HG02588 (cell line): ENCODE results near the gene ENTPD8.

ENCODE experiments used
- ATAC-seq: cut with Tn5 transposase; IDR thresholded peaks from one replicate; pipeline ENCODE4 v1.9.1; 2021; ENCODE audit warnings: mild to moderate bottlenecking, moderate library complexity; ENCODE audit not compliant: unreplicated experiment

ENTPD8 gene

DNA sequence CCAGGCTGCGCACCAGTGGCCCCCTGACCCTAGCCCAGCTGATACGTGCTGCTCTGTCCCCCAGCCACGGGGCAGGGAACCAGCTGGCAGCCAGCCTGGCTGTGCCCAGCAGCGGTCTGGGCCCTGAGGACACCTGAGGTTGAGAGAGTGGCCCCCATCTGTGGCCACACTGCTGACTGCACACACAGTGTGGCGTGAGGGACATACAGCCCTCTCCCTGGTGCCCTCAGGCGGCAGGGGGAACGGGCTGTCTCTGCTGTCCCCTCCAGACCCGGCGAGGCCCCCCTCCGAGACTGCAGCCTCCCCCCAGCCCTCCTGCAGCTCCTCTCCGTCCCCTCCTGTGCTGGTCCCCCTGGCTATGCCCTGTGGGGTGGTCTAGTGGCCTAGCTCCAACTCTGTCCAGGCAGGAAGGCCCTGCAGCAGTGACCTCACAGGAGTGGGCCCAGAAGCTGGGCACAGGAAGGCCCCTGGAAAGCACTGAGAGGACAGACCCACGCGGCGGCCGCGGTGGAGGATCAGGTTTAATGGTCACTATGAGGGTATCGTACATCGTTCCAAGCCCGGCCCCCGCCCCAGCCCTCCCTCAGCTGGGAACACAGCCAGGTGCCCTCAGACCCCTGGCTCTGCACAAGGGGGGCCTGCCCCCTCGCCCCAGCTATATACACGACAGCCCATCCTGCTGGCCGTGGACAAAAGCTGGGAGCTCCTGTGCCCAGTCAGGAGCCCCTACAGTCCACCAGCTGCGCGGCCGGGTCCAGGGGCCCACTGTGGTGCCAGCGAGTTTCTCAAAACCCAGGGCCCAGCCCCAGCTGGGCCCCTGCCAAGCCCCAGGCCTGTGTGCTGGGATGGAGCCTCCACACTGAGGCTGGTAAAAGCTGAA is 6.8 kb upstream of the ENTPD8 start:
- ATAC-seq, result no peak

DNA sequence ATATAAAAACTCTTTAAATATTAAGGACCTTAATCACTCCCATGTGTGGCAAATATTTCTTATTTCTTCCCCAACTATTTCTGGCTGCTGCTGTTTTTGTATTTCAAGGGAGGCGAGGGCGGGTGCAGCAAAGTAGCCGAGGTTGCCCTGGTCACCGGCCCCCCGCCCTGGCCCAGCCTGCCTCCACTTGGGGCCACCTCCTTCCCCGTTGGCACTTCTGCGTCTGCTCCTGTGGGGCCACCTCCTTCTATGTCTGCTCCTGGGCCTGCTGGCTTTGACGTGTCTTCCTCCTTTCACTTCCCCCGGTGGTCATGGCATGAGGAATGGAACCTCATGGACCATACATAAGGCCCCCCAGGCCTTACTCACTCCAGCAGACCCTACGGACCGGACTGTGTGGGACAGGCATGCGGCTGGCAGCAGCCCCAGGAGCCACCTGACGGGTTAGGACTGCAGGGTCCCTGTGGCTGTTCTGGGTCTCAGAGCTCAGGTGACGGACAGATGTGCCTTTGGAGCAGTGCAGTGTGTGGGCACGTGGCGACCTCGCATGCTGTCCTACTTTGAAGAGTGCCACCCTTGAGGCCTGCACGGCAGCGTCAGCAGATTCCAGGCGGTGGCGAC is 5.8 kb upstream of the ENTPD8 start:
- ATAC-seq, result no peak

DNA sequence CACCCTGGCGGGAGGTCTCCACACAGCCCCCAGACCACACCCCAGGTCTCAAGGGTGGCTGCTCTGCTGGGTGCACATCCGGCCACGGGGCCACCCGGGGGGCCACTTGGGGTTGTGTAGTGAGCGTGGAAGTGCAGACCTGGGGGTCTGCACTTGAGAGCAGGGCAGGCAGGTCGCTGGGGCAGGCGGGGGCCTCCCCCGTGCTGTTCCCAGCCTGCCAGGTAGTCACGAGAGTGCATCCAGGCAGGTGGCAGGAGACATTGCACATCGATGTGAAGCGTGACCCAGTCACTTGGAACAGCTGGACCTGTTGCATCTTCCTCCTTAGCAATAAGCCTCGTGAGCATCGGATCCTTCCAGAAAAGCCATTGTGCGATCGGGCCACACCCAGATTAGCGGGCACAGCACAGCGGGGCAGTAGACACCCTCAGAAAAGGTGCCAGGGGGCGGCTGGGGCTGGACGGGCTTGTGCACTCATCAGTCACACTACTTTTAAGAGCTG is 4.8 kb upstream of the ENTPD8 start:
- no peak for ATAC-seq

DNA sequence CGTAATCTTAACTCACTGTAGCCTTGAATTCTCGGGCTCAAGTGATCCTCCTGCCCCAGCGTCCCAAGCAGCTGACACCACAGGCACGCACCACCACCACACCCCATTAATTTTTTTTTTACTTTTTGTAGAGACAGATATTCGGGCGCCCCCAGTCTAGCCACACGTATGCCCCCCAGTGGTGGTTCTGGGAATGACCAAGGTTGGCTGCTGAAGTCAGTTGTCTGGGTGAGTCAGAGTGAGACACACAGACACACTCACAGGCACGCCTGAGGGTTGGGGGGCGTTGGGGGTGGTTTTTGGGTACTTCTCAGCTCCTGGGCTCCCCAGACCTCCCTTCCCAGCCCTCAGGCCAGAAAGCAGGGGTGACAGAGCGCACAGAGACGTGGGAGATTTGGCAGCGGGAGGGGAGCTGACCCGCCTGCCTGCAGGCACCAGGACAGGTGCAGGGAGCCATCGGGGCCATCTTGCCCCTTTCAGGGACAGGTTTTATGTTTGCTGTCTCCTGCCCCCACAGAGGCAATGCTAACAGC is 4.2 kb upstream of the ENTPD8 start:
- ATAC-seq, result no peak

DNA sequence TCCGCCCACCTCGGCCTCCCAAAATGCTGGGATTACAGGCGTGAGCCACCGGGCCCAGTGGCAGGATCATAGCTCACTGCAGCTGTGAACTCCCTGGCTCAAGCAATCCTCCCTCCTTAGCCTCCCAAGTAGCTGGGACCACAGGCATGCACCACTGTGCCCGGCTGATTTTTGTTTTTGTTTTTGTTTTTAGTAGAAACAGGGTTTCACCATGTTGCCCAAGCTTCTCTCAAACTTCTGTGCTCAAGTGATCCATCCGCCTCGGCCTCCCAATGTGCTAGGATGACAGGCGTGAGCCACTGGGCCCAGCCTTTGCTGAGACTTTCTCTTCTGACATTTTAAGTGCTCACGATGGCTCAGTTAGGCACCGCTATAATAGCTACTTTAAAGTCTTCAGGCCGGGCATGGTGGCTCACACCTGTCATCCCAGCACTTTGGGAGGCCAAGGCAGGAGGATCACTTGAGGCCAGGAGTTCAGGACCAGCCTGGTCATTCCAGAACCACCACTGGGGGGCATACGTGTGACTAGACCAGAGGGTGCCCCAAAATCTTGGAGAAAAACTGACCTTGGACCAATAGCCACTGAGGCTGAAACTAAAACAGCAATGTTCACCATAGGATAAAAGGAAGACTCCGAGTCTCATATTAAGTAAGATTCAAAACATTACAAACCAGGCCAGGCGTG is 3.1 kb upstream of the ENTPD8 start:
- ATAC-seq, result no peak

DNA sequence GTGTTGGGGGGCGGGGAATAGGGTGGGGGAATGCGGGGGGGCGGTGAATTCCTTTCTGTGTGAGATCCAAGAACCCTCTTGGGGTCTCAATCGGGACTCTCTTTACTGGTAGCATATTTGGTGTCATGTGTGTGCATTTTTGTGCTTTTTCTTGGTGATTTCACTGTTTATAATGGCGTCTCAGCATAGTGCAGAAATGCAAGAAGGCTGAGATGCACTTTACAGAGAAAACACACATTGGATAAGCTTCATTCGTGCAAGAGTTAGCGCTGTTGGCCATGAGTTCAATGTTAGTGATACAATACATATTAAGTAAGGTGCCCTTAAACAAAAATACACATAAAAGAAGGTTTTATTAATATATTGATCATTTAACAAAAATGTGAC is 771 bp upstream of the ENTPD8 start:
- ATAC-seq, result no peak

DNA sequence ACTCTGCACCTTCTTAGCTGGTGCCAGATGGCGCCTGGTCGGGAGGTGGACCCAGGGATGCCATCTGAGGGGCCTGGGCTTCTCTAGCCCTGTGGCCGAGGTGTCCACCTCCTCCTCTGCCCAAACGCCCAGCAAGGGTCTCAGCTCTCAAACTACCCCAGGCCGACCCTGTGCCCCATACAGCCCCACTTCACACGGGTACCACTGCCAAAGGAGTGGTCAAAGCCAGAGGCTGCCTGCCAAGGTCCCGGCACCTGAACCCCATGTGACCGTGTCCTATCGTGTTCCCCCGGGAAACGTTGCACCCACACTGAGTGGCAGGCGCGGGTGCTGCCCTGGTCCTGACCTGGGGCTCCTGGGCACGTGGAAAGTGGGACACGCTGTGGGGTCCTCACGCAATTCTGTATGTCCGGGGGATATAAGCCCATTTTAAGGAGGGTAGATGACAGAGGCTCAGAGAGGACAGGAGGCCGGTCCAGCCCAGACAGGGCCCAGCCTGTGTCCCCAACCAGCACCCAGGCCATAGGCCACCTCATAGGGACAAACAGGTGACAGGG is 1.9 kb downstream of the ENTPD8 start:
- ATAC-seq, result no peak

DNA sequence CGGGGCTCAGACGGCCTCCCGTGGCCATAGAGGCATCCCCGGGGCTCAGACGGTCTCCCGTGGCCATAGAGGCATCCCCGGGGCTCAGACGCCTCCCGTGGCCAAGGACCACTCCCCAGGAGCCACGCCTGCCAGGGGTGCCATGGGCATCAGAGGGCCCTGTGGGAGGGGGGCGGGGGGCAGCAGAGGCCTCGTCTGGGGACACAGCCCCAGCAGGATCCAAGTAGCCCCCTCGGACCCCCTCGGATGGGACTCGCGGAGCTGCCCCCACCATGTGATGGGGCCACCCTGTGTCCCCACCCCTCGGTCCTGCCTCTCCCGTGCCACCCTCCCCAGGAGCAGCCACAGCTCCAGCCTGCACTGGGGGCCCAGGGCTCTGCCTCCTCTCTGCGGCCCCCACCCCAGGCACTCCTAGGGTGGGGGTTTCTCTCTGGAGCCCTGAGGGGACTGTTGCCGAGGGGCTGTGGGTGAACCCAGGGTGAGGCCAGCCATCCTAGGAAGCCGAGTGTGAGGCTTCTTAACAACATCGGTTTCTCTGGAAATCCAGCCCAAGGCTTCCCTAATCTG is 2.5 kb downstream of the ENTPD8 start:
- ATAC-seq, result no peak

DNA sequence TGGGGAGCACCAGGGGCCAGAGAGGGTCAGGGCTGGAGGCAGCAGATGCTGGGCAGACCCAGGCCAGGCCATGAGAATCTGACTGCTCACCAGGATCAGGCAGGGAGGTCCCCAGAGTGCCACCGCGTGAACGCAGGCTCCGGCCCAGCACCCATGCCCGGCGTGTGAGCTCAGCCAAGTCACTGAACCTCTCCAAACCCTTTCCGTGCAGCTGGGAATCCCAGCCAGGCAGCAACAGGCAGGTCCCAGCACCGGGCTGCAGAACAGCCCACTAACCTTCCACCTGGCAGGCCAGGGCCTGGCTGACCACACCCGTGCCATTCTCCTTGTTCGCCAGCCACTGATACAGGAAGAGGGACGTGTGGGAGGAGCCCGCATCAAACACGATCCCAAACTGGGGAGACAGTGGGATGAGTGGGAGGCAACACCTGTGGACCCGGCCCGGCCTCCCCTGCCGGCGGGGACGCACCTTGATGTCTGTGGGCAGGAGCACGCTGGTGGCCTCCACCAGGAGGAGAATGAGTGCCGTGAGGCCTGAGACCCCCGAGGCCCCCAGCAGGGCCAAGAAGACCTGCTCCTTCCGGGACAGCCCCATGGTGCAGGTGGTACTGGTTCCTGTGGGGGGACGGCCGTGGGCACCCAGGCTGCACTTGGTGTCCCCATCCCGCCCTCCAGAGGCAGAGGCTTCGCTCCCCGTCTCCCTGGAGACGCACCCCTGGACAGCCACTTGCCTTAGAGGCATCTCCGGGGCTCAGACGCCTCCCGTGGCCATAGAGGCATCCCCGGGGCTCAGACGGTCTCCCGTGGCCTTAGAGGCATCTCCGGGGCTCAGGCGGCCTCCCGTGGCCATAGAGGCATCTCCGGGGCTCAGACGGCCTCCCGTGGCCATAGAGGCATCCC is 3.2 kb downstream of the ENTPD8 start:
- ATAC-seq, result no peak

DNA sequence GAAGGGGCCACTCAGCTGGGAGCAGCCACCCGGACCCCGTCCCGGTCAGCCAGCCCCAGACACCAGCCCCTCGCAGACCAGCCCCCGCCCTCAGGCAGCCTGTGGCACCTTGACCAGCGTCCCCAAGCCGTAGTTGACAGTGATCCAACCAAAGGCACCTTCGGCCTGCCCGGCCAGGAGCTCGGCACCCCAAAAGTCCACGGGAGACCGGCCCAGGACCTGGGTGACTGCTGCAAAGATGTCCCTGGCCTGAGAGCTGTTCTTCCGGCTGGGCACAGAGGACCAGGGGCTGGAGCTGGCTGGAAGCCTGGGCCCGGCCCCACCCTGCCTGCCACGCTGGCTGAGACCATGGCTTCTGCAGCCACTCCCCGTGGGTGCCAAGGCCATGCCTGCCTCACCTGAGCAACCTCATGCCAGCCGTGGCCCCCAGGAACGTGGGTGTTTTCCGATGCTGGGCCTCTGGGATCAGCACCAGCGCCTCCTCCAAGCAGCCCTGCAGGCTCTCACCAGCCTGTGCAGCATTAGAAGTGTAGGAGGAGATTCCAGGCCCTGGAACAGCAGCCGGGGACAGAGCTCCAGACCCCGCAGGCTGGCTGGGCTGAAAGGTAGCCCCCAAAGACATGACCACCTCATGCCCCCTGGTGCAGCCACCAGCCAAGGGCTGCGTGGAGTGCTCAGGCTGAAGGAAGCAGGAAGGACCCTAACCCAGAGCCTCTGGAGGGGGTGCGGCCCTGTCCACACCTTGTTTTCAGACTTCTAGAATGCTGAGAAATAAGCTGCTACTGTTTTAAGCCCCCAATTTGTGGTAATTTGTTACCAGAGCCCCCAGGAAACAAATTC is 4.2 kb downstream of the ENTPD8 start:
- no peak for ATAC-seq

DNA sequence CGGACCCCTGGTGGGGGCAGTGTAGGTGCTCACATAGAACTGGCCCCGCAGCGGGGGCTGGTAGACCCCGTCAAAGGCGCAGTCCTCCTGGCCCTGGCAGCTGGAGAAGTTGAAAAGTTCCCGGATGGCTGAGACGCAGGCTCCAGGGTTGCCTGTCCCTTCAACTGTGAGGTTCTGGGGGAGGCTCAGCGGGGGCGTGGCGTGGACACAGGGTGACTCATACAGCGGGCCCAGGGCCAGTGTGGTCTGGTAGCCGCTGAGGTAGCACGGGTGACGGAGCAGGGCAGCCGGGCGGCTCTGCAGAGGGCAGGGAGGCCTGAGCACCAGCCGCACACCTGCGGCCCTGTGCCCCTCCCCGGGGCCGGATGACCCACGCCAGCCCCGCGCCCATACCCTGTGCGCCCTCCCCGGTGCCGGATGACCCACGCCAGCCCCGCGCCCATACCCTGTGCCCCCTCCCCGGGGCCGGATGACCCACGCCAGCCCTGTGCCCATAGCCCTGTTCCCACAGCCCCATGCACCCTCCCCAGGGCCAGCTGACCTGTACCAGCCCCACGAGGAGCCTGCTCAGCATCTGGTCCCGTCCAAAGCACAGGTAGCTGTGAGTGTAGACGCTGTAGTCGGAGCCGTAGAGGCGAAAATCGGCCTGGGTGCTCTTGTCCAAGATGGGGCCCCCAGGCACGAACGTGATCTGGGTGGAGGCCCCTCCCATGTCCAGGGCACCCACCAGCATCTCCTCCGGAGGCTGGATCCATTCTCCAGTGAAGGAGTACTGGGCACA is 5.0 kb downstream of the ENTPD8 start:
- no peak for ATAC-seq

DNA sequence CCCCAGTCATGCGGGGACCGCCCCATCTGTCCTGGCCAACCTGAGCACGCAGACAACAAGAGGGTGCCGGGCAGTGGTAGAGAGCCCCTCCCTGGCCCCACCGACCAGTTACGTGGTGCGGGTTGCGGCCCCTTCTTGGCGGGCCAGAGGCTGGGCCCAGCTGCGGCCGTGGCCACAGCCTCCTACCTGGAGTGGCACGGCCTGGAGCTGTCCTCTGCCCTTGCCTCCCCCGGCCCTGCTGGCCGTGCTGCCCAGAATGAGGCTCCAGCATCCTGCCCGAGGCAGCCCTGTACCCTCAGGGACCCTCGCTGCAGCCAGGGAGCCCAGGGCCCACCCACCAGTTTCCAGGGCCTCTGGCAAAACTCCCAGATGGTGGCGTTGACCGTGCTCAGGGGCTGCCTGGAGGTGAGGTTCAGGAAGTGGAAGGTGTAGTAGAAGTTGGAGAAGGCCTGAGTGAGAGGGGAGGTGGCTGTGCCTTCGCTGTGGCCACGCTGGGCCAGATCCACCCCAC is 5.7 kb downstream of the ENTPD8 start:
- no peak for ATAC-seq

DNA sequence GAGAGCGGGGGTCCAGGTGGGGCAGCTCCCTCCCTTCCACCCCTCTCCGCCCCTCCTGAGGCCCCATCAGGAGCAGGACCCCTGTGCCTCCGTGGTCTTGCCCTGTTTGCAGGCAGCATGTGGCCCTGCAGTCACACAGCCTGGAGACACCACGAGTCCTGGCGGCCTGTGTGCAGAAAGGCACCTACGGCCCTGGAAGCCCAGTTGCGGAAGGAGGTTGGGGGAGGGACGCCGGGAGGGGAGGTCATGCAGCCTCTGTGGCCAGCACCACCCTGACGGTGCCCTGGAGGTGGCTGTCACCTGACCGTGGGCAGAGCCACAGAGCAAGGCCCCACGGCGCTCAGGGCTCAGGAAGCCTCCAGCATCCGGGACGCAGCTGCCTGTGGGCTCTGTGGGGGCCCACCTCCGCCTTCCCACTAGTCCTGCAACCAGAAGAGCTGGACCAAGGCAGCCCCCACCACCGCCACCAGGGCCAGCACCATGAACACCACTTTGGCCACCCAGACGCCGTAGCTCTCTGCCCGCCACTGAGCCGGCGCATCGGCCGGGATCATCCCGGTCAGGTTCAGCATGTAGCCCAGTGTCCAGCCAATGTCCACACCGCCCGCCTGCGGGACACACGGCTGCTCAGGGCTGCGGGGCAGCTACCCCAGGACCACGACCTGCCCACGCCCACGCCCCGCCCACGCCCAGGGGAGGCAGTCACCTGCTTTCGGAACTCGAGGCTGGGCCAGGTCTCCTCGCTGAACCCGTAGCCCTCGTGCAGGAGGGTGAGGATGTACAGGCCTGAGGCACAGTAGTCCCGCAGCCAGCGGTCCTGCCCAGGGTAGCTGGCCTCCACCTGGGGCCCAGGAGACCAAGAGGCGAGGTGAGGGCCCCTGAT is 6.4 kb downstream of the ENTPD8 start:
- no peak for ATAC-seq

DNA sequence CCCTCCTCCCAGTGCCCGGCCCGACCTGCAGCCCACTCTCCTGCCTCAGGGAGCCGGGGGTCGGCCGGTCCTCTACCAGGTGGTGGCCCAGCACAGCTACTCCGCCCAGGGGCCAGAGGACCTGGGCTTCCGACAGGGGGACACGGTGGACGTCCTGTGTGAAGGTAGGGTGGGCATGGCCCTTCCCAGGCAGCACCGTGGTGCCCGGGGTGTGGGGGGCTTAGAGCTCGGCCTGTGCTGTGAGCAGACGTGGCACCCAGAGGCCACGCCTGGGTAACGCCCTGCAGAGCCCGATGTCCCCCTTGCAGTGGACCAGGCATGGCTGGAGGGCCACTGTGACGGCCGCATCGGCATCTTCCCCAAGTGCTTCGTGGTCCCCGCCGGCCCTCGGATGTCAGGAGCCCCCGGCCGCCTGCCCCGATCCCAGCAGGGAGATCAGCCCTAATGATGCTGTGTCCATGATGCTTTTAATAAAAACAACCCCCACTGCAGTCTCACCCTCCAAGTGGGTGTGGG is 7.2 kb downstream of the ENTPD8 start:
- no peak for ATAC-seq

DNA sequence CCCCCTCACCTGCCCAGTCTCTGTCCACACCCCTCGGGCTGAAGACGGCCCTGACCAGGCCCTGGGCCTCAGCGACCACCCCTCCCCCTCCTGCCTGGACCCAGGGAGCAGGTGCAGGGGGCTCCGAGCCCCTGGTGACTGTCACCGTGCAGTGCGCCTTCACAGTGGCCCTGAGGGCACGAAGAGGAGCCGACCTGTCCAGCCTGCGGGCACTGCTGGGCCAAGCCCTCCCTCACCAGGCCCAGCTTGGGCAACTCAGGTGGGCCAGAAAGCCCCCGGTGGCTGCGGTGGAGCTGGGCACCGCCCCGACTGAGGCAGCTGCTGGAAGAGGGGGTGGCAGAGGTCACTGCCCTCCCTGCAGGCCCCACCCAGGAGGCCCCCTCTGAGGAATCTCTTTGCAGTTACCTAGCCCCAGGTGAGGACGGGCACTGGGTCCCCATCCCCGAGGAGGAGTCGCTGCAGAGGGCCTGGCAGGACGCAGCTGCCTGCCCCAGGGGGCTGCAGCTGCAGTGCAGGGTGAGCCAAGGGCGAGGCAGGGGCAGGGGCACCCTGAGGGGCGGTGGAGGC is 7.7 kb downstream of the ENTPD8 start:
- ATAC-seq, result no peak

DNA sequence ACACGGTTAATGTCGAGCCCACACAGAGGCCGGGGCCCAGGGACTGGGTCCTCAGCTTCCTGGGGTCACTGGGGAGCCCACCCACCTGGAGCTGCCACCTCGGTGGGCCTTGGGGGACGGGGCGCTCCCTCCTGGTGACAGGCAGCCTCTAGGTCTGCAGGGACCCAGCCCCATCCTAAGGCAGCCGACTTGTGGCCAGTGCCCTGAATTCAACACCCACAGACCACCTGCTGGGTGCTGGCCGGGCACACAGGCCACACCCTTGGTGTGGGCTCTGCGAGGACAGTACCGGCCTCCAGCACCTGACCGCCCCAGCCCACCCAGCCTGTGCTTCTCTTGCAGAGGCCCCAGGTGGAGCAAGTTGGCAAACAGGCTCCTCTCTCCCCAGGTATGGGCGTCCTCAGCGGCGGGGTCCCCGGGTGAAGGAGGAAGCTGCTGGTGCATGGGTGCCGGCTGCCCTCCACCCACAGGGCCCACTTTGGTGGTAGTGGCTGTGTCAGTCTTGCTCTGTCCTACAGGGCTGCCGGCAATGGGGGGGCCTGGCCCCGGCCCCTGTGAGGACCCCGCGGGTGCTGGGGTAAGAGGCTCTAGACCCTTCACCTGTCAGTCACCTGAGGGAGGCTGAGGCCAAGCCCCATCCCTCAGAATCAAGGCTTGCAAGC is 8.3 kb downstream of the ENTPD8 start:
- no peak for ATAC-seq
